Panc1 (cell line): ENCODE measurements around the gene GLS. TPM values are rescaled to one million over a fixed set of nuclear protein-coding genes. Genes with fewer than 3 reads are reported as not detected.

Experiments used
- ATAC-seq: fragments of 200-7000 bp; cut with Tn5 transposase; 2 replicates; pipeline ENCODE4 v1.9.1; 2020; ENCODE audit warnings: mild to moderate bottlenecking, moderate library complexity
- BruUV-seq: library from RNA; stranded (reverse); fragments of 400-500 nt; replicated peaks from 2 replicates; lab custom pipeline; 2021; lab: Mats Ljungman, UMichigan
- CTCF ChIA-PET: fragments of 300-600 bp; sonication (Branson Sonifier 250); formaldehyde crosslinking; loops from one replicate; lab custom pipeline; 2022; ENCODE audit warnings: antibody characterized with exemption; lab: Charles Lee
- POLR2A ChIA-PET: fragments of 300-600 bp; sonication (Branson Sonifier 250); formaldehyde crosslinking; loops from one replicate; lab custom pipeline; 2022; ENCODE audit warnings: antibody characterized with exemption; lab: Charles Lee
- DNase-seq: peaks from one replicate; pipeline ENCODE4 v3.0.0-alpha.2; 2010; ENCODE audit warnings: low read depth, low spot score
- H3K27ac ChIP-seq: 2 replicates; pipeline ENCODE4 v1.5.1; 2011; ENCODE audit warnings: mild to moderate bottlenecking, low read length, inconsistent platforms
- H3K27me3 ChIP-seq: fragments of 200-500 bp; sonication (Bioruptor generic); 2 replicates; pipeline ENCODE4 v1.6.0; 2014; ENCODE audit warnings: low read length, inconsistent platforms; ENCODE audit not compliant: control insufficient read depth, insufficient read depth
- H3K36me3 ChIP-seq: fragments of 200-500 bp; sonication (Bioruptor generic); 2 replicates; pipeline ENCODE4 v1.5.1; 2014; ENCODE audit warnings: inconsistent platforms, mild to moderate bottlenecking, low read length, moderate library complexity; ENCODE audit not compliant: control insufficient read depth, insufficient read depth
- H3K4me1 ChIP-seq: 2 replicates; pipeline ENCODE4 v1.5.1; 2011; ENCODE audit warnings: inconsistent platforms, mild to moderate bottlenecking, low read length, moderate library complexity; ENCODE audit not compliant: control insufficient read depth, insufficient read depth
- H3K4me3 ChIP-seq, 2 experiments: 2 replicates each; pipeline ENCODE4 v1.5.1; 2011 to 2012; ENCODE audit warnings: low read depth in 2 of 2, low read length in 2 of 2, mild to moderate bottlenecking in 2 of 2, inconsistent platforms in 1 of 2, moderate library complexity in 1 of 2
- H3K9me3 ChIP-seq: fragments of 200-500 bp; sonication (Bioruptor generic); 2 replicates; pipeline ENCODE4 v1.5.1; 2014; ENCODE audit warnings: low read depth, mild to moderate bottlenecking, inconsistent platforms, low read length, moderate library complexity; ENCODE audit not compliant: control insufficient read depth, insufficient read depth
- POLR2AphosphoS5 ChIP-seq: IDR thresholded peaks from 2 replicates; pipeline ENCODE4 v1.6.1; 2012; ENCODE audit warnings: mild to moderate bottlenecking, low read depth, low read length, moderate library complexity
- SIN3A ChIP-seq: IDR thresholded peaks from 2 replicates; pipeline ENCODE4 v1.6.1; 2012; ENCODE audit warnings: low read depth, mild to moderate bottlenecking, low read length, moderate library complexity, borderline replicate concordance; ENCODE audit not compliant: insufficient read depth
- TCF7L2 ChIP-seq: IDR thresholded peaks from 2 replicates; pipeline ENCODE4 v1.6.1; 2011; ENCODE audit warnings: mild to moderate bottlenecking, low read depth, low read length, inconsistent platforms
- in situ Hi-C: cut with HindIII; loops from 2 replicates; pipeline ENCODE4 v1.10.0; 2016; ENCODE audit warnings: low sequenced_read_pairs, low pct_unique_long_range_greater_than_20kb
- intact Hi-C: fragments of 100-400 bp; cut with micrococcal nuclease; formaldehyde crosslinking; loops from one replicate; pipeline ENCODE4 v1.10.0; 2022; ENCODE audit not compliant: unreplicated experiment
- total RNA-seq: library from RNA; stranded (reverse); gene quantifications from one replicate; pipeline ENCODE4 v1.2.1, GENCODE V29; 2021; ENCODE audit not compliant: unreplicated experiment
- TF ChIP-seq, protein P1 (sequence below): fragments of 450-650 bp; IDR thresholded peaks from 2 replicates; pipeline ENCODE4 v1.5.1; 2017; ENCODE audit warnings: mild to moderate bottlenecking
- TF ChIP-seq, protein P2 (sequence below), 2 experiments: IDR thresholded peaks; 2 replicates each; pipeline ENCODE4 v1.6.1; 2011 to 2012; ENCODE audit warnings: low read depth in 2 of 2, control low read depth in 1 of 2, low read length in 1 of 2, mild to moderate bottlenecking in 1 of 2, moderate library complexity in 1 of 2; ENCODE audit not compliant: insufficient read depth in 1 of 2

GLS gene
- total RNA-seq, 1 experiment from 2014 or later: 93.9 TPM

DNA sequence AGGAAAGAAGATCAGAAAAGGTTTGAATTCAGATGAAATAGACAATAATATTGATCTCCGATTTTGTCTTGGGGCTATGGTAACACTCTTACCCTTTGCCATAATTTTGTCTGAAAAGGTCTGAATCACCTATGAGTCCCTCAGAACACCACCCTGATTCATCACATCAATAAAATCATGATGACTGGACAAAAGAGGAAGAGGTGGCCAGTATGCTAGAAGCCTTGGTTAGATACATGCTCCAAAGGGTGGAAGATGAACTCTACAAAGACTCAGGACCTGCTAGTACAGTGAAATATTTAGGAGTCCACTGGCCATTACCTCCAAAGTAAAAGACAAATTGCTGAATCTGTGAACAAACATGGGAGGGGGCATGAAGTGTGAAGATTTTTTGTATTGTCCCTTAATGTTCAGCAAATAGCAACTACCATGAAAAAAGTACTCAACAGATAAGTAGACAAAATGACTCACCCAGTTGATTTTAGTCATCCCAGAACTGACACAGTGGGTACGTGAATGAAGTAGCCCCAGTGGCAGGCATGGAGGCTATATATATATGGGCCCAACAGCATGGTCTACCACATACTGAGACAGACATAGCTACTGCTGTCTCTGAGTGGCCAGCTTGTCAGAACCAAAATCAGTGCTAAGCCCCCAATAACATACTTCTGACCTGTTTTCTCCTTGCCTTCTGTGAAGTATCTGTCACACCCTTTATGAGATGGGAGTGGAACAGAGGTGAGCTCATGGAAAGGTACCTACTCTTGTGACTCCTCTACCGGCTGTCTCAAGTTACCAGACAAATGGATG is 36.5 kb upstream of the GLS start:
- CTCF ChIA-PET: no interaction called here
- DNase-seq (no peak), ATAC-seq (peak; percentile 51; the same call in 1 of the 2 replicates)
- BruUV-seq: no TSS peak
- Histone ChIP-seq H3K4me3 (no peak overlapping the region), H3K27ac (no peak overlapping the region), H3K4me1 (no peaks in the 10 kb centered on the region), H3K27me3 (no peaks in the 10 kb centered on the region), H3K36me3 (no peaks in the 10 kb centered on the region), H3K9me3 (no peaks in the 10 kb centered on the region)
- POLR2A ChIA-PET: interaction anchor here (0.6 kb wide), 1 partner anchor 48 kb away, joined by 9 read pairs; no protein-coding TSS in a partner anchor
- intact Hi-C loops (no loop called here), in situ Hi-C loops (no loop called here)
- TF ChIP-seq, protein P1, sequence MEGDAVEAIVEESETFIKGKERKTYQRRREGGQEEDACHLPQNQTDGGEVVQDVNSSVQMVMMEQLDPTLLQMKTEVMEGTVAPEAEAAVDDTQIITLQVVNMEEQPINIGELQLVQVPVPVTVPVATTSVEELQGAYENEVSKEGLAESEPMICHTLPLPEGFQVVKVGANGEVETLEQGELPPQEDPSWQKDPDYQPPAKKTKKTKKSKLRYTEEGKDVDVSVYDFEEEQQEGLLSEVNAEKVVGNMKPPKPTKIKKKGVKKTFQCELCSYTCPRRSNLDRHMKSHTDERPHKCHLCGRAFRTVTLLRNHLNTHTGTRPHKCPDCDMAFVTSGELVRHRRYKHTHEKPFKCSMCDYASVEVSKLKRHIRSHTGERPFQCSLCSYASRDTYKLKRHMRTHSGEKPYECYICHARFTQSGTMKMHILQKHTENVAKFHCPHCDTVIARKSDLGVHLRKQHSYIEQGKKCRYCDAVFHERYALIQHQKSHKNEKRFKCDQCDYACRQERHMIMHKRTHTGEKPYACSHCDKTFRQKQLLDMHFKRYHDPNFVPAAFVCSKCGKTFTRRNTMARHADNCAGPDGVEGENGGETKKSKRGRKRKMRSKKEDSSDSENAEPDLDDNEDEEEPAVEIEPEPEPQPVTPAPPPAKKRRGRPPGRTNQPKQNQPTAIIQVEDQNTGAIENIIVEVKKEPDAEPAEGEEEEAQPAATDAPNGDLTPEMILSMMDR: no peak
- no peak for TF ChIP-seq SIN3A

DNA sequence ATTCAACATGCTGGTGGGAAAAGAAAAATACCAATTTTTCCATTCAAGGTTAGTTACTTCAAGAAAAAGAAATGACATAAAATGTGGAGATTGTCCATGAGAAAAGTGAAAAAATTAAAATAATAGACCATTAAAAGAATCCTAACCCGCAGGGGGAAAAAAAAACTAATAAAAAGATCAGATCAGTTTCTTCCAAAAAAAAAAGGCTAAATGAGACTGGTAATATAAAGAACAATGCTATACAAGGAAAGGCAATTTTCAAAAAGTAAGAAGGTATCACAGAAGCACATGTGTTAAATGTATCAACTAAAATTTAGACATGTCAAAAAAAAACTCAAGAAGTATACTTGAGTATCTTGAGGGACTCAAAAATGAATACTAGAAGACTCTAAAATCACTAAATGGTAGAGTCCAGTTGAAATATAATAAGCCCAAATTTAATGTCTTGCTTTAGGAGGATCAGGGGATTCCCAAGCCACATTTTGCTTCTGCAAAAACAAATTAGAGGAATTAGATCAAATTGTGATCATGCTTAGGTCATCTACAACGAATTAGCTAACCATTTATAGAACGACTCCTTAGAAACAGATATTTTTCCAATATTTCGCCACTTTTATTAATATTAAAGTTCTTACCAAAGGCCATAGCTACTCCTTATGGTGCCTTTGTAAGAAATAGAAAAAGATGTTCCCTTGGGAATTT is 35.8 kb upstream of the GLS start:
- POLR2A ChIA-PET: interaction anchor here (0.6 kb wide), 1 partner anchor 48 kb away, joined by 9 read pairs; no protein-coding TSS in a partner anchor
- ATAC-seq (no peak), DNase-seq (no peak)
- intact Hi-C loops: no loop called here
- CTCF ChIA-PET: no interaction called here
- Histone ChIP-seq H3K9me3 (no peaks in the 10 kb centered on the region), H3K36me3 (no peaks in the 10 kb centered on the region), H3K27me3 (no peaks in the 10 kb centered on the region), H3K4me3 (no peak overlapping the region), H3K4me1 (no peaks in the 10 kb centered on the region), H3K27ac (no peak overlapping the region)
- no peak for TF ChIP-seq SIN3A
- no peak for TF ChIP-seq TCF7L2
- TF ChIP-seq, protein P2, sequence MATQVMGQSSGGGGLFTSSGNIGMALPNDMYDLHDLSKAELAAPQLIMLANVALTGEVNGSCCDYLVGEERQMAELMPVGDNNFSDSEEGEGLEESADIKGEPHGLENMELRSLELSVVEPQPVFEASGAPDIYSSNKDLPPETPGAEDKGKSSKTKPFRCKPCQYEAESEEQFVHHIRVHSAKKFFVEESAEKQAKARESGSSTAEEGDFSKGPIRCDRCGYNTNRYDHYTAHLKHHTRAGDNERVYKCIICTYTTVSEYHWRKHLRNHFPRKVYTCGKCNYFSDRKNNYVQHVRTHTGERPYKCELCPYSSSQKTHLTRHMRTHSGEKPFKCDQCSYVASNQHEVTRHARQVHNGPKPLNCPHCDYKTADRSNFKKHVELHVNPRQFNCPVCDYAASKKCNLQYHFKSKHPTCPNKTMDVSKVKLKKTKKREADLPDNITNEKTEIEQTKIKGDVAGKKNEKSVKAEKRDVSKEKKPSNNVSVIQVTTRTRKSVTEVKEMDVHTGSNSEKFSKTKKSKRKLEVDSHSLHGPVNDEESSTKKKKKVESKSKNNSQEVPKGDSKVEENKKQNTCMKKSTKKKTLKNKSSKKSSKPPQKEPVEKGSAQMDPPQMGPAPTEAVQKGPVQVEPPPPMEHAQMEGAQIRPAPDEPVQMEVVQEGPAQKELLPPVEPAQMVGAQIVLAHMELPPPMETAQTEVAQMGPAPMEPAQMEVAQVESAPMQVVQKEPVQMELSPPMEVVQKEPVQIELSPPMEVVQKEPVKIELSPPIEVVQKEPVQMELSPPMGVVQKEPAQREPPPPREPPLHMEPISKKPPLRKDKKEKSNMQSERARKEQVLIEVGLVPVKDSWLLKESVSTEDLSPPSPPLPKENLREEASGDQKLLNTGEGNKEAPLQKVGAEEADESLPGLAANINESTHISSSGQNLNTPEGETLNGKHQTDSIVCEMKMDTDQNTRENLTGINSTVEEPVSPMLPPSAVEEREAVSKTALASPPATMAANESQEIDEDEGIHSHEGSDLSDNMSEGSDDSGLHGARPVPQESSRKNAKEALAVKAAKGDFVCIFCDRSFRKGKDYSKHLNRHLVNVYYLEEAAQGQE (IDR thresholded peaks at IDR 0.05; ENCODE audit: insufficient read depth in 1 of 2, low read depth in 2 of 2, low read length in 1 of 2): no peak
- TF ChIP-seq, protein P1: no peak
- no peak for TF ChIP-seq POLR2AphosphoS5
- no TSS peak for BruUV-seq
- in situ Hi-C loops: no loop called here
